Measurements from ENCODE around the gene ARPIN. TPM values are rescaled to one million over a fixed set of nuclear protein-coding genes. Genes with fewer than 3 reads are reported as not detected.
"Not testable (repeated sequence)": the region's sequence is repeated elsewhere in the genome, so short reads cannot be mapped to it uniquely, and the experiment has no call there.

ARPIN gene
- total RNA-seq, 1 experiment from 2014 or later: 12.0 TPM

GRCh38 chr15:89878323-89878722 lies 34.4 kb downstream of the ARPIN start:
- DNase-seq (ENCODE audit: low read depth): no peak

- DNase-seq (ENCODE audit: low read depth): no peak
Measured at GRCh38 chr15:89877083-89877425, 35.7 kb downstream of the ARPIN start.

- DNase-seq (ENCODE audit: low read depth): no peak
Measured at GRCh38 chr15:89876396-89877082, 36.2 kb downstream of the ARPIN start.

- no peak for DNase-seq (ENCODE audit: low read depth)
Measured at GRCh38 chr15:89875741-89876140, 37.0 kb downstream of the ARPIN start.

- peak; percentile 74 for DNase-seq (ENCODE audit: low read depth)
Measured at GRCh38 chr15:89874926-89875564, 37.7 kb downstream of the ARPIN start.

GRCh38 chr15:89870688-89871288 lies 42.0 kb downstream of the ARPIN start:
- DNase-seq (ENCODE audit: low read depth): no peak

- DNase-seq (ENCODE audit: low read depth): no peak
Measured at GRCh38 chr15:89870006-89870405, 42.7 kb downstream of the ARPIN start.

GRCh38 chr15:89869490-89869889 lies 43.3 kb downstream of the ARPIN start:
- DNase-seq (ENCODE audit: low read depth): not testable (repeated sequence)

GRCh38 chr15:89864958-89865739 lies 47.6 kb downstream of the ARPIN start:
- DNase-seq (ENCODE audit: low read depth): no peak

- DNase-seq (ENCODE audit: low read depth): no peak
Measured at GRCh38 chr15:89863918-89864317, 48.8 kb downstream of the ARPIN start.

- DNase-seq (ENCODE audit: low read depth): no peak
Measured at GRCh38 chr15:89860891-89861290, 51.9 kb downstream of the ARPIN start.

GRCh38 chr15:89860431-89860830 lies 52.3 kb downstream of the ARPIN start:
- DNase-seq (ENCODE audit: low read depth): no peak

- no peak for DNase-seq (ENCODE audit: low read depth)
Measured at GRCh38 chr15:89858661-89859458, 53.9 kb downstream of the ARPIN start.

- no peak for DNase-seq (ENCODE audit: low read depth)
Measured at GRCh38 chr15:89857673-89858072, 55.1 kb downstream of the ARPIN start.

- DNase-seq (ENCODE audit: low read depth): no peak
Measured at GRCh38 chr15:89855948-89856347, 56.8 kb downstream of the ARPIN start.

- not testable (repeated sequence) for DNase-seq (ENCODE audit: low read depth)
Measured at GRCh38 chr15:89854863-89855262, 57.9 kb downstream of the ARPIN start.

GRCh38 chr15:89852342-89852995 lies 60.3 kb downstream of the ARPIN start:
- DNase-seq (ENCODE audit: low read depth): no peak

GRCh38 chr15:89851673-89852341 lies 60.9 kb downstream of the ARPIN start:
- no peak for DNase-seq (ENCODE audit: low read depth)

- DNase-seq (ENCODE audit: low read depth): no peak
Measured at GRCh38 chr15:89848970-89849292, 63.8 kb downstream of the ARPIN start.

- no peak for DNase-seq (ENCODE audit: low read depth)
Measured at GRCh38 chr15:89847101-89847500, 65.7 kb downstream of the ARPIN start.
